Ectodermal cell (in vitro differentiated cells): Measurements from ENCODE around the gene TUFM. TPM values are rescaled to one million over a fixed set of nuclear protein-coding genes. Genes with fewer than 3 reads are reported as not detected.
"Not testable (repeated sequence)": the region's sequence is repeated elsewhere in the genome, so short reads cannot be mapped to it uniquely, and the experiment has no call there.

Experiments used
- H3K27ac ChIP-seq: 2 replicates; pipeline ENCODE4 v1.7.0; 2013; ENCODE audit warnings: mild to moderate bottlenecking, low read depth, low read length; ENCODE audit not compliant: insufficient read depth, poor library complexity, severe bottlenecking
- H3K27me3 ChIP-seq: 2 replicates; pipeline ENCODE4 v1.7.0; 2013; ENCODE audit warnings: mild to moderate bottlenecking, low read length; ENCODE audit not compliant: insufficient read depth, control insufficient read depth, poor library complexity, severe bottlenecking
- H3K36me3 ChIP-seq: one replicate; pipeline ENCODE4 v1.7.0; 2013; ENCODE audit warnings: low read length; ENCODE audit not compliant: control insufficient read depth, insufficient read depth
- H3K4me1 ChIP-seq: one replicate; pipeline ENCODE4 v1.7.0; 2013; ENCODE audit warnings: low read length; ENCODE audit not compliant: control insufficient read depth, insufficient read depth
- H3K4me3 ChIP-seq: 2 replicates; pipeline ENCODE4 v1.7.0; 2013; ENCODE audit warnings: low read depth, low read length, control low read depth; ENCODE audit not compliant: insufficient read depth
- H3K9me3 ChIP-seq: 2 replicates; pipeline ENCODE4 v1.7.0; 2013; ENCODE audit warnings: mild to moderate bottlenecking, low read length, moderate library complexity; ENCODE audit not compliant: control insufficient read depth
- WGBS, 2 experiments: methylation state at CpG; one replicate each; pipeline ENCODE4 v1.1.7; 2013; ENCODE audit warnings: missing lambda C conversion rate in 2 of 2; 5-methylcytosine and 5-hydroxymethylcytosine counted together
- polyA plus RNA-seq, 4 experiments: library from polyadenylated mRNA; stranded (reverse); fragments of 50-300 nt; gene quantifications; one replicate each; pipeline ENCODE4 v1.2.3, GENCODE V29; 2013

The TUFM gene
- polyA plus RNA-seq (2013, experiment 1 of 4): 165 TPM
- 165 TPM for polyA plus RNA-seq (2013, experiment 2 of 4)
- 117 TPM for polyA plus RNA-seq (2013, experiment 3 of 4)
- polyA plus RNA-seq (2013, experiment 4 of 4): 132 TPM

GRCh38 chr16:28846080-28846932, at the start of gene TUFM:
Gene TUFM, minus strand, starts transcription at chr16:28846348. Its CDS starts 79 bp downstream, at chr16:28846269.
- WGBS, 2 experiments: 2 to 3% methylated on average over 73 of the region's 73 CpGs
- peaks cover 7% of the 10 kb centered on the region for H3K4me1 ChIP-seq
- no peaks in the 10 kb centered on the region for H3K9me3 ChIP-seq
- peak within 1 kb of the TSS; percentile 13 for H3K27ac ChIP-seq
- peaks cover 28% of the 10 kb centered on the region for H3K36me3 ChIP-seq
- H3K4me3 ChIP-seq: peak within 1 kb of the TSS; percentile 96
- no peaks in the 10 kb centered on the region for H3K27me3 ChIP-seq

GRCh38 chr16:28895609-28896008, 49.5 kb upstream of the TUFM start:
- WGBS, 2 experiments: 97 to 98% methylated on average over 4 of the region's 4 CpGs
- Histone ChIP-seq H3K4me3 (no peak overlapping the region), H3K9me3 (no peaks in the 10 kb centered on the region), H3K27me3 (no peaks in the 10 kb centered on the region), H3K27ac (no peak overlapping the region), H3K4me1 (no peaks in the 10 kb centered on the region), H3K36me3 (no peaks in the 10 kb centered on the region)

GRCh38 chr16:28893291-28893690, 47.1 kb upstream of the TUFM start:
- Histone ChIP-seq H3K36me3 (no peaks in the 10 kb centered on the region), H3K4me1 (no peaks in the 10 kb centered on the region), H3K27me3 (no peaks in the 10 kb centered on the region), H3K4me3 (no peak overlapping the region), H3K9me3 (no peaks in the 10 kb centered on the region), H3K27ac (no peak overlapping the region)
- 89 to 92% methylated on average over 4 of the region's 4 CpGs for WGBS, 2 experiments

- Histone ChIP-seq H3K36me3 (no peaks in the 10 kb centered on the region), H3K27ac (no peak overlapping the region), H3K4me3 (no peak overlapping the region), H3K9me3 (no peaks in the 10 kb centered on the region), H3K27me3 (no peaks in the 10 kb centered on the region), H3K4me1 (no peaks in the 10 kb centered on the region)
- 88 to 90% methylated on average over 14 of the region's 14 CpGs for WGBS, 2 experiments
These were observed 46.1 kb upstream of the TUFM start for GRCh38 chr16:28891964-28892890.

- H3K4me1 ChIP-seq, H3K36me3 ChIP-seq, H3K27me3 ChIP-seq, H3K9me3 ChIP-seq, H3K27ac ChIP-seq, H3K4me3 ChIP-seq: not testable (repeated sequence)
- 94% methylated on average over 5 of the region's 5 CpGs for WGBS, 2 experiments
These were observed 44.2 kb upstream of the TUFM start for GRCh38 chr16:28890355-28890754.

- Histone ChIP-seq H3K4me3 (no peak overlapping the region), H3K27ac (no peak overlapping the region)
- 86% methylated on average over 10 of the region's 10 CpGs for WGBS, 2 experiments
These were observed 40.8 kb upstream of the TUFM start for GRCh38 chr16:28886945-28887344.

GRCh38 chr16:28884045-28884444, 37.9 kb upstream of the TUFM start:
- 87 to 92% methylated on average over 6 of the region's 6 CpGs for WGBS, 2 experiments
- peaks cover 14% of the 10 kb centered on the region for H3K4me1 ChIP-seq

More at GRCh38 chr16:28886945-28887344, 40.8 kb upstream of the TUFM start:
- Histone ChIP-seq H3K4me1 (peaks cover 6% of the 10 kb centered on the region), H3K36me3 (no peaks in the 10 kb centered on the region), H3K9me3 (no peaks in the 10 kb centered on the region), H3K27me3 (no peaks in the 10 kb centered on the region)

GRCh38 chr16:28883221-28883996, 37.3 kb upstream of the TUFM start:
- Histone ChIP-seq H3K4me1 (peaks cover 19% of the 10 kb centered on the region), H3K36me3 (no peaks in the 10 kb centered on the region), H3K27me3 (peaks cover 4% of the 10 kb centered on the region), H3K27ac (no peak overlapping the region), H3K4me3 (no peak overlapping the region), H3K9me3 (no peaks in the 10 kb centered on the region)
- WGBS, 2 experiments: 78 to 79% methylated on average over 25 of the region's 25 CpGs

More at GRCh38 chr16:28884045-28884444, 37.9 kb upstream of the TUFM start:
- H3K9me3 ChIP-seq: no peaks in the 10 kb centered on the region
- H3K27me3 ChIP-seq: peaks cover 4% of the 10 kb centered on the region
- no peak overlapping the region for H3K4me3 ChIP-seq
- no peaks in the 10 kb centered on the region for H3K36me3 ChIP-seq
- no peak overlapping the region for H3K27ac ChIP-seq

GRCh38 chr16:28882551-28883160, 36.5 kb upstream of the TUFM start:
- Histone ChIP-seq H3K27ac (no peak overlapping the region), H3K9me3 (no peaks in the 10 kb centered on the region), H3K4me1 (peaks cover 26% of the 10 kb centered on the region), H3K27me3 (peaks cover 4% of the 10 kb centered on the region), H3K4me3 (no peak overlapping the region), H3K36me3 (no peaks in the 10 kb centered on the region)
- WGBS, 2 experiments: 63% methylated on average over 24 of the region's 24 CpGs
